NCI-H748 (cell line): ENCODE measurements around the gene CRB1.
A peak's percentile ranks its signal among the peaks of the same experiment; 100 is the strongest.

Source experiments
- DNase-seq: peaks from one replicate; lab custom pipeline; 2025; ENCODE audit not compliant: unreplicated experiment; lab: John Stamatoyannopoulos, UW

The CRB1 gene

DNA sequence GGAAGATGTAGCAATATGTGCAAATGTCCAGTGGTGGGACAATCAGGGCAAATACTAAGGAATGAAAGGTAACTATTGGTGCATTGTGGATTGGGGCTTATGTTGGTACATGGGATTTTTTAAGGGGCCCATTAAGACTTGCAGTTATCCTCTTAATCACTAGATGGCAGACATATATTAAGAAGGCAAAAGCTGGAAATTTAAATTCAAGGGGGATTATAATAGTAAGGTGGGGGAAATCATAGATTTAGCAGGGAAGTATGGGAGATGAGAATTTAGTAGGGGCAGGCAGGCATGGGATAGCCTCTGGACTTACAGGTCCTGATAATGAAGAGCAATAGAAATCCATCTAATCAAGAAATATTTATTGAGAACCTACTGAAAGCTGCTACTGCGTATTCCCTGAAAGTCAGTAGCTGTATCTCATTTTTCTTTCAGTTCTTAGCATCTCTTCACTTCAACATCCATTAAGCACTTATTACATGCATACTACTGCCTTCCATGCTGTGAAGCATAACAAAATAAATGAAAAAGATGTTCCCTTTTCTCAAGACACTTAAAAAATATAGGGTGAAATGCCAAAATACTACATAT, 251.8 kb downstream of the CRB1 start:
- DNase-seq = peak; percentile 2

DNA sequence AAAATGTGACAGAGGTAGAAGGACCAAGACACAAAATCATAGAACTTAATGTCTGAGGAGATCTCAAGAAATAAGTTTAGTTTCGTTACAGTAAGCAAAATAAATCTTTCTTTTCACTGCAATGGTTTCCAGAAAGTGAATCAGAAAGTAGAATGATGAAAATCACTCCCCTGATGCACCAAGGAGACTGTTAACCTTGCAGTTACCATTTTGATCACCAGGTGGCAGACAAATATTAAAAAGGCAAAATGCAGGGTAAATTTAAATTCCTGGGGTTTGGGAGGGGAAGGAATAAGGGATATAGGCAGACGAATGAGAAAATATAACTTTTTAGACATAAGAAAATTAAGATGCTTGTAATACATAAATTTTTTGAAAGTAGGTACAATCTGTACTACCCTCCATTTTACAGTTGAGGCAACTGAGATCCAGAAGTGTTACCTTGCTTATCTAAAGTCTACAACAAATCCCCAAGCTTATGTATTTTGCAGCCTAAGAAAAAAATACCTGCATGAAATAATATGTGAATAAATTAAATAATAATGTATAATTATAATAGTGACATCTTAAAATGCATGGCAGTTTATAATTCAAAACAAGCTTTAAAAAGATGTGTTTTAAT, 253.2 kb downstream of the CRB1 start:
- DNase-seq = peak; percentile 27

DNA sequence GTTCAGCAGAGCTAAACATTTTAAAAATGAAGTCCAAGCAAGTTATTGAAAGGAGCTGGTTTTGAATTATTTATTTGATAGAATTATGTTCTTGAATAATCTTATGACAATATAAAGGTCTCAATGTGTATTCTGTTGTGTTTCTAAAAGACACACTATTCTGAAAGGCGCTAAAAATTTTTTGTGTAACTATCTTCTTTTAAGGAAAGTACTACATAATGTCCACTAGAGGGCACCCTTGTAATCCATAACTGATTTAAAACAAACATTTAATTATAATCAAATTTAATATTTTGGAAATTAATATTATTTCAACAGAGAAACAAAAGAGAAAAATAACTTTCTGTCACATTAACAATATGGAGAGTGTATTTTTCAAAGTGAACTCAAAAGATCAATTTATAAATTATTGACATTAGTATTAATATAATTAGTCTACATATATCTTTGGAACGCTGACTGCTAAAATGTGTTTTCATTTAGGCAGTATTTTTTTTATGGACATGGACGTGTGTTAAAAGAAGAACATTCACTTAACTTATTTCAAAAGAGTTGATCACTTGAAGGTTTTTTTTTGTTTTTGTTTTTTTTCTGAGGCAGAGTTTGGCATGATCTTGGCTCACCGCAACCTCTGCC, 258.8 kb downstream of the CRB1 start:
- DNase-seq = peak; percentile 22
